Osteoblast (primary cell): ENCODE data around the gene TRA2B. TPM values are rescaled to one million over a fixed set of nuclear protein-coding genes. Genes with fewer than 3 reads are reported as not detected.

Experiments used
- DNase-seq: peaks from one replicate; pipeline ENCODE4 v3.0.0; 2011; ENCODE audit warnings: low spot score, mixed read lengths; ENCODE audit not compliant: insufficient read length; ENCODE audit errors: missing footprints
- H2AFZ ChIP-seq: 2 replicates; pipeline ENCODE4 v1.6.0; 2011; ENCODE audit warnings: mild to moderate bottlenecking, low read length
- H3K27ac ChIP-seq: 2 replicates; pipeline ENCODE4 v1.5.1; 2011; ENCODE audit warnings: mild to moderate bottlenecking, low read depth, low read length, moderate library complexity
- H3K27me3 ChIP-seq: 2 replicates; pipeline ENCODE4 v1.6.0; 2012; ENCODE audit warnings: mild to moderate bottlenecking, control low read depth, inconsistent platforms, low read length, moderate library complexity; ENCODE audit not compliant: insufficient read depth
- H3K36me3 ChIP-seq: 2 replicates; pipeline ENCODE4 v1.5.1; 2011; ENCODE audit warnings: mild to moderate bottlenecking, low read length, control low read depth, moderate library complexity; ENCODE audit not compliant: insufficient read depth
- H3K4me1 ChIP-seq: 2 replicates; pipeline ENCODE4 v1.5.1; 2011; ENCODE audit warnings: mild to moderate bottlenecking, low read length, control low read depth, moderate library complexity; ENCODE audit not compliant: insufficient read depth
- H3K4me2 ChIP-seq: 2 replicates; pipeline ENCODE4 v1.6.0; 2011; ENCODE audit warnings: mild to moderate bottlenecking, low read length; ENCODE audit not compliant: insufficient read depth
- H3K4me3 ChIP-seq: fragments of 200-600 bp; sonication (generic); 3 replicates; pipeline ENCODE4 v1.5.1; 2012; ENCODE audit warnings: mild to moderate bottlenecking, low read length, inconsistent platforms; ENCODE audit not compliant: insufficient read depth
- H3K79me2 ChIP-seq: 2 replicates; pipeline ENCODE4 v1.6.0; 2012; ENCODE audit warnings: mild to moderate bottlenecking, low read length, control low read depth, inconsistent platforms; ENCODE audit not compliant: insufficient read depth
- H3K9me3 ChIP-seq: 2 replicates; pipeline ENCODE4 v1.5.1; 2011; ENCODE audit warnings: low read depth, low read length, control low read depth
- H4K20me1 ChIP-seq: 2 replicates; pipeline ENCODE4 v1.6.0; 2012; ENCODE audit warnings: mild to moderate bottlenecking, low read length, control low read depth; ENCODE audit not compliant: insufficient read depth
- CTCF ChIP-seq: IDR thresholded peaks from 2 replicates; pipeline ENCODE4 v1.5.1; 2011; ENCODE audit warnings: mild to moderate bottlenecking, low read depth, low read length, moderate library complexity; ENCODE audit errors: extremely low read depth
- total RNA-seq: library from RNA; depleted of rRNA; stranded (reverse); fragments of >200 nt; gene quantifications from 2 replicates; pipeline ENCODE4 v1.2.3, GENCODE V29; 2012

TRA2B gene
- total RNA-seq, 1 donor, result 111 TPM

GRCh38 chr3:185881926-185882325 is 55.9 kb downstream of the TRA2B start:
- Histone ChIP-seq H3K4me2 (no peak overlapping the region), H3K27ac (no peak overlapping the region), H3K4me1 (no peaks in the 10 kb centered on the region), H4K20me1 (no peaks in the 10 kb centered on the region), H3K79me2 (no peaks in the 10 kb centered on the region), H3K27me3 (peaks cover 6% of the 10 kb centered on the region), H2AFZ (no peak overlapping the region), H3K4me3 (no peak overlapping the region), H3K9me3 (no peaks in the 10 kb centered on the region), H3K36me3 (no peaks in the 10 kb centered on the region)
- no peak for DNase-seq
- TF ChIP-seq CTCF, result no peak

GRCh38 chr3:185880600-185880999 is 57.2 kb downstream of the TRA2B start:
- H3K79me2 ChIP-seq, result no peaks in the 10 kb centered on the region
- DNase-seq, result no peak
- TF ChIP-seq CTCF, result no peak
- no peak overlapping the region for H3K4me3 ChIP-seq
- H3K27ac ChIP-seq, result no peak overlapping the region
- H3K4me2 ChIP-seq, result no peak overlapping the region
- H3K9me3 ChIP-seq, result no peaks in the 10 kb centered on the region
- no peaks in the 10 kb centered on the region for H3K4me1 ChIP-seq
- peaks cover 6% of the 10 kb centered on the region for H3K27me3 ChIP-seq
- H4K20me1 ChIP-seq, result no peaks in the 10 kb centered on the region
- no peaks in the 10 kb centered on the region for H3K36me3 ChIP-seq
- H2AFZ ChIP-seq, result no peak overlapping the region

GRCh38 chr3:185878920-185879319 is 58.9 kb downstream of the TRA2B start:
- H3K27ac ChIP-seq, result no peak overlapping the region
- DNase-seq, result no peak
- H4K20me1 ChIP-seq, result no peaks in the 10 kb centered on the region
- no peaks in the 10 kb centered on the region for H3K9me3 ChIP-seq
- H3K4me2 ChIP-seq, result no peak overlapping the region
- H3K4me3 ChIP-seq, result no peak overlapping the region
- H2AFZ ChIP-seq, result no peak overlapping the region
- H3K4me1 ChIP-seq, result no peaks in the 10 kb centered on the region
- no peaks in the 10 kb centered on the region for H3K36me3 ChIP-seq
- peaks cover 6% of the 10 kb centered on the region for H3K27me3 ChIP-seq
- no peaks in the 10 kb centered on the region for H3K79me2 ChIP-seq
- no peak for TF ChIP-seq CTCF

- Histone ChIP-seq H3K9me3 (no peaks in the 10 kb centered on the region), H4K20me1 (no peaks in the 10 kb centered on the region), H3K4me3 (no peak overlapping the region), H3K4me2 (no peak overlapping the region), H3K27ac (no peak overlapping the region), H3K79me2 (no peaks in the 10 kb centered on the region), H3K36me3 (no peaks in the 10 kb centered on the region), H3K4me1 (no peaks in the 10 kb centered on the region), H3K27me3 (no peaks in the 10 kb centered on the region), H2AFZ (no peak overlapping the region)
- TF ChIP-seq CTCF, result no peak
- DNase-seq, result no peak
These were observed 63.7 kb downstream of the TRA2B start for GRCh38 chr3:185874119-185874518.
